Suprapubic skin (tissue), 4 donors: ENCODE measurements around the gene KANSL1.

Experiments
- EP300 ChIP-seq: sonication (generic); formaldehyde crosslinking; IDR thresholded peaks from one replicate; pipeline ENCODE4 v1.6.1; 2017; ENCODE audit warnings: antibody characterized with exemption
- POLR2AphosphoS5 ChIP-seq, 3 donors: sonication (generic); formaldehyde crosslinking; IDR thresholded peaks; one replicate each; pipeline ENCODE4 v1.6.1; 2017; ENCODE audit warnings: antibody characterized with exemption in 3 of 3
- TF ChIP-seq, protein P1 (sequence below), 2 donors: fragments of 200-600 bp in 1 of 2; fragments of 450-650 bp in 1 of 2; sonication (generic) in 1 of 2; IDR thresholded peaks; one replicate each; pipeline ENCODE4 v1.5.1; 2016 to 2019; ENCODE audit warnings: antibody characterized with exemption in 2 of 2, mild to moderate bottlenecking in 1 of 2, moderate library complexity in 1 of 2

DNA sequence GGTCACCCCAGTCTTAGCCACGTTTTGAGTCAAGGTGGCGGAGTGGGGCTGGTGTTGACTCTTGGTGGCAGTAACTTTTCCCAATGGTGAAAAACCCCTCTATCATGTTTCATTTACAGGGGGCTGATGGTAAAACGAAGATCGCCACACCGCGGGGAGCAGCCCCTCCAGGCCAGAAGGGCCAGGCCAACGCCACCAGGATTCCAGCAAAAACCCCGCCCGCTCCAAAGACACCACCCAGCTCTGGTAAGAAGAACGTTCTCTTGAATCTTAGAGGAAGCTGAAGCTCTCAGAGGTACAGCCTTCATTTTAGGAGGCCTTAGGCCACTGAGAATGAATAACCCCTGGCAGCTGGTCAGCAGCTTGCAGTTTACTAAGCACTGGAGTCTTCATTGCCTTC, 201.9 kb downstream of the KANSL1 start:
- TF ChIP-seq, protein P1, sequence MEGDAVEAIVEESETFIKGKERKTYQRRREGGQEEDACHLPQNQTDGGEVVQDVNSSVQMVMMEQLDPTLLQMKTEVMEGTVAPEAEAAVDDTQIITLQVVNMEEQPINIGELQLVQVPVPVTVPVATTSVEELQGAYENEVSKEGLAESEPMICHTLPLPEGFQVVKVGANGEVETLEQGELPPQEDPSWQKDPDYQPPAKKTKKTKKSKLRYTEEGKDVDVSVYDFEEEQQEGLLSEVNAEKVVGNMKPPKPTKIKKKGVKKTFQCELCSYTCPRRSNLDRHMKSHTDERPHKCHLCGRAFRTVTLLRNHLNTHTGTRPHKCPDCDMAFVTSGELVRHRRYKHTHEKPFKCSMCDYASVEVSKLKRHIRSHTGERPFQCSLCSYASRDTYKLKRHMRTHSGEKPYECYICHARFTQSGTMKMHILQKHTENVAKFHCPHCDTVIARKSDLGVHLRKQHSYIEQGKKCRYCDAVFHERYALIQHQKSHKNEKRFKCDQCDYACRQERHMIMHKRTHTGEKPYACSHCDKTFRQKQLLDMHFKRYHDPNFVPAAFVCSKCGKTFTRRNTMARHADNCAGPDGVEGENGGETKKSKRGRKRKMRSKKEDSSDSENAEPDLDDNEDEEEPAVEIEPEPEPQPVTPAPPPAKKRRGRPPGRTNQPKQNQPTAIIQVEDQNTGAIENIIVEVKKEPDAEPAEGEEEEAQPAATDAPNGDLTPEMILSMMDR (IDR thresholded peaks at IDR 0.05), result no peak
- TF ChIP-seq POLR2AphosphoS5 (IDR thresholded peaks at IDR 0.05) (no peak), EP300 (no peak)
